ENCODE data around the gene CDCP2. TPM values are rescaled to one million over a fixed set of nuclear protein-coding genes. Genes with fewer than 3 reads are reported as not detected.

Gene CDCP2
- total RNA-seq, 1 donor from 2014 or later = not detected

Small RNA genes within 50 kb of the gene (small RNA-seq; reads per million reads assigned to genes)
- gene AL353898.1 = not detected
- gene AL353898.2 = not detected

Other genes starting within 250 kb of the CDCP2 start
- gene IFT25, start 207.3 kb downstream of the CDCP2 start, total RNA-seq = 13.6 TPM
- 14.1 TPM for gene LRRC42, start 206.7 kb downstream of the CDCP2 start, total RNA-seq
- gene LDLRAD1, start 134.8 kb downstream of the CDCP2 start, total RNA-seq = not detected
- 81.4 TPM for gene TMEM59, start 99.8 kb downstream of the CDCP2 start, total RNA-seq
- 3.1 TPM for gene TCEANC2, start 99.4 kb downstream of the CDCP2 start, total RNA-seq
- 5.2 TPM for gene CYB5RL, start 47.0 kb upstream of the CDCP2 start, total RNA-seq
- 32.9 TPM for gene MRPL37, start 47.2 kb upstream of the CDCP2 start, total RNA-seq